GM19463 (cell line): ENCODE measurements around the gene SGMS1.
"Not testable (repeated sequence)": the region's sequence is repeated elsewhere in the genome, so short reads cannot be mapped to it uniquely, and the experiment has no call there.

ENCODE experiments used
- ATAC-seq: cut with Tn5 transposase; IDR thresholded peaks from one replicate; pipeline ENCODE4 v1.9.1; 2021; ENCODE audit warnings: mild to moderate bottlenecking, moderate library complexity; ENCODE audit not compliant: unreplicated experiment

The SGMS1 gene

GRCh38 chr10:50355693-50356480 lies 267.9 kb downstream of the SGMS1 start:
- ATAC-seq = not testable (repeated sequence)

GRCh38 chr10:50351483-50352146 lies 272.1 kb downstream of the SGMS1 start:
- ATAC-seq = no peak

- no peak for ATAC-seq
Observed at GRCh38 chr10:50350366-50350765, 273.4 kb downstream of the SGMS1 start.

GRCh38 chr10:50349554-50349953 lies 274.2 kb downstream of the SGMS1 start:
- ATAC-seq = no peak

- ATAC-seq = peak; percentile 96
Observed at GRCh38 chr10:50347394-50347802, 276.4 kb downstream of the SGMS1 start.

GRCh38 chr10:50346942-50347341 lies 276.8 kb downstream of the SGMS1 start:
- ATAC-seq = peak; percentile 9

- no peak for ATAC-seq
Observed at GRCh38 chr10:50345545-50345944, 278.2 kb downstream of the SGMS1 start.

GRCh38 chr10:50343702-50344331 lies 279.9 kb downstream of the SGMS1 start:
- no peak for ATAC-seq

GRCh38 chr10:50341987-50342386 lies 281.8 kb downstream of the SGMS1 start:
- ATAC-seq = no peak

GRCh38 chr10:50336140-50336539 lies 287.6 kb downstream of the SGMS1 start:
- ATAC-seq = peak; percentile 59

- ATAC-seq = no peak
Observed at GRCh38 chr10:50335397-50335796, 288.4 kb downstream of the SGMS1 start.

GRCh38 chr10:50334273-50334672 lies 289.5 kb downstream of the SGMS1 start:
- ATAC-seq = no peak

- no peak for ATAC-seq
Observed at GRCh38 chr10:50333872-50334271, 289.9 kb downstream of the SGMS1 start.

GRCh38 chr10:50332108-50332842 lies 291.5 kb downstream of the SGMS1 start:
- no peak for ATAC-seq

- no peak for ATAC-seq
Observed at GRCh38 chr10:50331486-50331885, 292.3 kb downstream of the SGMS1 start.

GRCh38 chr10:50326757-50327701 lies 296.7 kb downstream of the SGMS1 start:
- no peak for ATAC-seq

- no peak for ATAC-seq
Observed at GRCh38 chr10:50326172-50326555, 297.6 kb downstream of the SGMS1 start.

GRCh38 chr10:50325449-50326171 lies 298.1 kb downstream of the SGMS1 start:
- ATAC-seq = peak; percentile 83

- no peak for ATAC-seq
Observed at GRCh38 chr10:50324680-50325393, 298.9 kb downstream of the SGMS1 start.
